Measurements from ENCODE around the gene GATAD2A. TPM values are rescaled to one million over a fixed set of nuclear protein-coding genes. Genes with fewer than 3 reads are reported as not detected.
A peak's percentile ranks its signal among the peaks of the same experiment; 100 is the strongest.

The GATAD2A gene
- total and polyA plus RNA-seq, 2 of the 13 experiments (the other 11 are each of a cell fraction or from before 2014, with no cell fraction given) = 16.8 to 28.6 TPM

DNA sequence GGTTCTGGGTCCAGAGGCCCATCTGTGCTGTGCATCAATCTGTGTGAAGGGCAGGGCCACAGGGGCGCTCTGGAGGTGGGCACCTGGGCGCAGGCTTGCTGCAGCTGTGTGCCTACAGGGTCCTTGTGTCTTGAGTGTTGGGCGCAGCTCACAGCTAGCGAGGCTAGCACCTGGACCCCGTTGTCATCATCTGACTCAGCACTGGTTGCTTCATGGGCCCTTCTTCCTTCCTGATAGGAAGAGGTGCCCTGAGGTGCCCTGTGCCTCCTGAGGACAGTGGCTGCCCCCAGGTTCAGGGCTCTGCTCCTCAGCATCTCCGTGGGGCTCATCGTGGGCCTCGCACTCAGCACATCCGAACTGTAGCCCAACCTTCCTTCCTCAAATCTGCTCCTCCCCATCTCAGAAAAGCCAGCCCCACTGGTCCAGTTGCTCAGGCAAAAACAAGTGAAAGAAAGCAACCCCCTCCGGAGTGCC is 54.8 kb downstream of the GATAD2A start:
- Histone ChIP-seq H2AFZ (ENCODE audit: low read length) (no peak overlapping the region), H3K9ac (ENCODE audit: insufficient read depth, low read depth, low read length) (no peak overlapping the region), H3K4me2 (ENCODE audit: low read depth, low read length) (no peak overlapping the region), H3K9me3 (ENCODE audit: low read length) (no peaks in the 10 kb centered on the region), H3K27ac (ENCODE audit: extremely low read length, insufficient read depth, low read length) (no peak overlapping the region), H3K27me3 (ENCODE audit: control insufficient read depth in 1 of 2, insufficient read depth in 2 of 2, low read length in 2 of 2) (no peaks in the 10 kb centered on the region), H3K79me2 (ENCODE audit: insufficient read depth, low read length) (peaks cover 76% of the 10 kb centered on the region), H3K4me3 (replicated peaks in 1 of 3; ENCODE audit: insufficient read depth in 1 of 3, low read depth in 2 of 3, low read length in 3 of 3) (no peak overlapping the region), H4K20me1 (ENCODE audit: insufficient read depth, low read length) (peaks cover 40% of the 10 kb centered on the region; the same call in 1 of the 2 replicates), H3K4me1 (ENCODE audit: insufficient read depth, low read length) (peaks cover 30% of the 10 kb centered on the region), H3K36me3 (replicated peaks in 1 of 2; ENCODE audit: control insufficient read depth in 1 of 2, insufficient read depth in 2 of 2, low read length in 2 of 2) (peaks cover 11 to 14% of the 10 kb centered on the region in 2 experiments)
- intact Hi-C loops (cut with micrococcal nuclease; ENCODE audit: unreplicated experiment) (no loop called here), in situ Hi-C loops (cut with HindIII; ENCODE audit: extremely low pct_ligation_motif_present, low pct_unique_long_range_greater_than_20kb) (no loop called here)
- ATAC-seq (no peak), DNase-seq (ENCODE audit: low spot score) (no peak), FAIRE-seq (no peak)
- ChIA-PET POLR2A (no interaction called here), CTCF (ENCODE audit: low intra/inter-chr PET ratio, low total read pairs) (no interaction called here)
- TF ChIP-seq ZSCAN31 (CRISPR knock-in tag; IDR thresholded peaks at IDR 0.05; ENCODE audit: low read depth) (no peak), ZNF710 (CRISPR knock-in tag; IDR thresholded peaks at IDR 0.05; ENCODE audit: borderline replicate concordance) (no peak), ZNF543 (CRISPR knock-in tag; IDR thresholded peaks at IDR 0.05) (no peak), PITX1 (CRISPR knock-in tag; IDR thresholded peaks at IDR 0.05) (no peak), CEBPB (IDR thresholded peaks at IDR 0.05; ENCODE audit: borderline replicate concordance, low read depth, low read length) (no peak)
- TF ChIP-seq, protein P1, sequence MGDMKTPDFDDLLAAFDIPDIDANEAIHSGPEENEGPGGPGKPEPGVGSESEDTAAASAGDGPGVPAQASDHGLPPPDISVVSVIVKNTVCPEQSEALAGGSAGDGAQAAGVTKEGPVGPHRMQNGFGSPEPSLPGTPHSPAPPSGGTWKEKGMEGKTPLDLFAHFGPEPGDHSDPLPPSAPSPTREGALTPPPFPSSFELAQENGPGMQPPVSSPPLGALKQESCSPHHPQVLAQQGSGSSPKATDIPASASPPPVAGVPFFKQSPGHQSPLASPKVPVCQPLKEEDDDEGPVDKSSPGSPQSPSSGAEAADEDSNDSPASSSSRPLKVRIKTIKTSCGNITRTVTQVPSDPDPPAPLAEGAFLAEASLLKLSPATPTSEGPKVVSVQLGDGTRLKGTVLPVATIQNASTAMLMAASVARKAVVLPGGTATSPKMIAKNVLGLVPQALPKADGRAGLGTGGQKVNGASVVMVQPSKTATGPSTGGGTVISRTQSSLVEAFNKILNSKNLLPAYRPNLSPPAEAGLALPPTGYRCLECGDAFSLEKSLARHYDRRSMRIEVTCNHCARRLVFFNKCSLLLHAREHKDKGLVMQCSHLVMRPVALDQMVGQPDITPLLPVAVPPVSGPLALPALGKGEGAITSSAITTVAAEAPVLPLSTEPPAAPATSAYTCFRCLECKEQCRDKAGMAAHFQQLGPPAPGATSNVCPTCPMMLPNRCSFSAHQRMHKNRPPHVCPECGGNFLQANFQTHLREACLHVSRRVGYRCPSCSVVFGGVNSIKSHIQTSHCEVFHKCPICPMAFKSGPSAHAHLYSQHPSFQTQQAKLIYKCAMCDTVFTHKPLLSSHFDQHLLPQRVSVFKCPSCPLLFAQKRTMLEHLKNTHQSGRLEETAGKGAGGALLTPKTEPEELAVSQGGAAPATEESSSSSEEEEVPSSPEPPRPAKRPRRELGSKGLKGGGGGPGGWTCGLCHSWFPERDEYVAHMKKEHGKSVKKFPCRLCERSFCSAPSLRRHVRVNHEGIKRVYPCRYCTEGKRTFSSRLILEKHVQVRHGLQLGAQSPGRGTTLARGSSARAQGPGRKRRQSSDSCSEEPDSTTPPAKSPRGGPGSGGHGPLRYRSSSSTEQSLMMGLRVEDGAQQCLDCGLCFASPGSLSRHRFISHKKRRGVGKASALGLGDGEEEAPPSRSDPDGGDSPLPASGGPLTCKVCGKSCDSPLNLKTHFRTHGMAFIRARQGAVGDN (CRISPR knock-in tag; IDR thresholded peaks at IDR 0.05) = 0 out of 2 replicates have a peak, but pooled peaks have one; percentile 12
- no TSS peak for BruUV-seq (replicated peaks)
- 100% methylated on average over 6 of the region's 10 CpGs for WGBS (ENCODE audit: low lambda C conversion rate)
